Epithelial cell of proximal tubule (primary cell): ENCODE results near the gene ASXL3. TPM values are rescaled to one million over a fixed set of nuclear protein-coding genes. Genes with fewer than 3 reads are reported as not detected.

ENCODE experiments used
- DNase-seq: peaks from one replicate; pipeline ENCODE4 v3.0.0-alpha.2; 2011; ENCODE audit warnings: low read depth
- H3K4me3 ChIP-seq: 2 replicates; pipeline ENCODE4 v1.5.1; 2011; ENCODE audit warnings: low read depth, mild to moderate bottlenecking, low read length
- CTCF ChIP-seq: conservative IDR thresholded peaks from 2 replicates; pipeline ENCODE4 v1.5.1; 2012; ENCODE audit warnings: low read depth, mild to moderate bottlenecking, low read length
- total RNA-seq: library from RNA; depleted of rRNA; stranded (reverse); fragments of >200 nt; gene quantifications from 2 replicates; pipeline ENCODE4 v1.2.3, GENCODE V29; 2015

Gene ASXL3
- total RNA-seq, 1 donor from 2014 or later, result 0.23 TPM

- H3K4me3 ChIP-seq, result no peak overlapping the region
- no peak for TF ChIP-seq CTCF
Observed at GRCh38 chr18:33682436-33682835, 104.4 kb downstream of the ASXL3 start.

GRCh38 chr18:33694593-33694992, 116.6 kb downstream of the ASXL3 start:
- H3K4me3 ChIP-seq, result no peak overlapping the region
- TF ChIP-seq CTCF, result no peak
- no peak for DNase-seq

More at GRCh38 chr18:33682436-33682835, 104.4 kb downstream of the ASXL3 start:
- DNase-seq, result no peak

- H3K4me3 ChIP-seq, result no peak overlapping the region
- DNase-seq, result no peak
- no peak for TF ChIP-seq CTCF
Observed at GRCh38 chr18:33696332-33697162, 118.5 kb downstream of the ASXL3 start.

GRCh38 chr18:33697498-33697897, 119.5 kb downstream of the ASXL3 start:
- H3K4me3 ChIP-seq, result no peak overlapping the region
- no peak for DNase-seq
- no peak for TF ChIP-seq CTCF

GRCh38 chr18:33699372-33699771, 121.4 kb downstream of the ASXL3 start:
- no peak overlapping the region for H3K4me3 ChIP-seq
- no peak for TF ChIP-seq CTCF
- DNase-seq, result no peak

- no peak for TF ChIP-seq CTCF
- no peak for DNase-seq
Observed at GRCh38 chr18:33700513-33700976, 122.5 kb downstream of the ASXL3 start.

GRCh38 chr18:33702625-33703024, 124.6 kb downstream of the ASXL3 start:
- no peak for TF ChIP-seq CTCF
- no peak for DNase-seq
- no peak overlapping the region for H3K4me3 ChIP-seq

More at GRCh38 chr18:33700513-33700976, 122.5 kb downstream of the ASXL3 start:
- no peak overlapping the region for H3K4me3 ChIP-seq
